ENCODE measurements around the gene WDR76.
A peak's percentile ranks its signal among the peaks of the same experiment; 100 is the strongest.

The WDR76 gene

GRCh38 chr15:43876872-43877271 is 50.1 kb downstream of the WDR76 start:
- Histone ChIP-seq H3K4me2 (ENCODE audit: low read length, poor library complexity, severe bottlenecking) (no peak overlapping the region), H2BK5ac (ENCODE audit: low read depth, low read length, poor library complexity, severe bottlenecking) (no peak overlapping the region), H3K23ac (ENCODE audit: low read length in 2 of 2) (no peak overlapping the region), H3K36me3 (ENCODE audit: control insufficient read depth in 1 of 2, insufficient read depth in 2 of 2, low read depth in 1 of 2, low read length in 2 of 2) (peaks cover 19 to 38% of the 10 kb centered on the region in 2 experiments), H2BK12ac (ENCODE audit: low read length in 2 of 2) (no peak overlapping the region), H4K91ac (ENCODE audit: low read length) (no peak overlapping the region), H3K79me1 (replicated peaks; ENCODE audit: low read length, poor library complexity, severe bottlenecking) (peaks cover 8% of the 10 kb centered on the region), H3K27me3 (ENCODE audit: control insufficient read depth in 1 of 2, insufficient read depth in 1 of 2, low read length in 2 of 2) (no peaks in the 10 kb centered on the region), H3K4me1 (ENCODE audit: control insufficient read depth, insufficient read depth, low read depth, low read length) (peaks cover 2% of the 10 kb centered on the region), H3K27ac (ENCODE audit: low read length, poor library complexity, severe bottlenecking) (no peak overlapping the region), H3K14ac (ENCODE audit: low read length in 2 of 2) (no peak overlapping the region), H3K4ac (ENCODE audit: low read depth in 1 of 2, low read length in 2 of 2) (no peak overlapping the region), H2AK5ac (ENCODE audit: low read length, severe bottlenecking) (no peak overlapping the region), H3K4me3 (ENCODE audit: insufficient read depth in 1 of 2, low read depth in 1 of 2, low read length in 2 of 2) (no peak overlapping the region), H2BK120ac (ENCODE audit: low read depth, low read length) (no peak overlapping the region), H4K8ac (ENCODE audit: low read length) (no peak overlapping the region), H2BK15ac (ENCODE audit: low read depth, poor library complexity, severe bottlenecking) (no peak overlapping the region), H2AFZ (ENCODE audit: low read depth, low read length) (no peak overlapping the region), H3K18ac (ENCODE audit: low read depth in 1 of 2, low read length in 2 of 2) (no peak overlapping the region), H3K9ac (ENCODE audit: low read length) (no peak overlapping the region), H3K9me3 (ENCODE audit: control insufficient read depth, low read length) (no peaks in the 10 kb centered on the region)
- no peak for DNase-seq
- 100% methylated on average over 2 of the region's 3 CpGs for WGBS

GRCh38 chr15:43877371-43877770 is 50.6 kb downstream of the WDR76 start:
- no peak overlapping the region for H3K18ac ChIP-seq (ENCODE audit: low read depth in 1 of 2, low read length in 2 of 2)
- peaks cover 16 to 39% of the 10 kb centered on the region in 2 experiments for H3K36me3 ChIP-seq (ENCODE audit: control insufficient read depth in 1 of 2, insufficient read depth in 2 of 2, low read depth in 1 of 2, low read length in 2 of 2)
- no peak overlapping the region for H2BK15ac ChIP-seq (ENCODE audit: low read depth, poor library complexity, severe bottlenecking)
- H3K4me2 ChIP-seq (ENCODE audit: low read length, poor library complexity, severe bottlenecking), result no peak overlapping the region
- H4K91ac ChIP-seq (ENCODE audit: low read length), result no peak overlapping the region
- peaks cover 9% of the 10 kb centered on the region for H3K79me1 ChIP-seq (replicated peaks; ENCODE audit: low read length, poor library complexity, severe bottlenecking)
- H2BK5ac ChIP-seq (ENCODE audit: low read depth, low read length, poor library complexity, severe bottlenecking), result no peak overlapping the region
- H3K27ac ChIP-seq (ENCODE audit: low read length, poor library complexity, severe bottlenecking), result no peak overlapping the region
- peak overlapping the region; percentile 64 for H4K8ac ChIP-seq (ENCODE audit: low read length)
- H2BK120ac ChIP-seq (ENCODE audit: low read depth, low read length), result no peak overlapping the region
- WGBS, result 98% methylated on average over 3 of the region's 4 CpGs
- H3K9ac ChIP-seq (ENCODE audit: low read length), result no peak overlapping the region
- H3K4me1 ChIP-seq (ENCODE audit: control insufficient read depth, insufficient read depth, low read depth, low read length), result peaks cover 2% of the 10 kb centered on the region
- H3K4me3 ChIP-seq (ENCODE audit: insufficient read depth in 1 of 2, low read depth in 1 of 2, low read length in 2 of 2), result no peak overlapping the region
- H2AFZ ChIP-seq (ENCODE audit: low read depth, low read length), result no peak overlapping the region
- H2BK12ac ChIP-seq (ENCODE audit: low read length in 2 of 2), result no peak overlapping the region
- no peak overlapping the region for H2AK5ac ChIP-seq (ENCODE audit: low read length, severe bottlenecking)
- no peak overlapping the region for H3K23ac ChIP-seq (ENCODE audit: low read length in 2 of 2)
- no peak overlapping the region for H3K4ac ChIP-seq (ENCODE audit: low read depth in 1 of 2, low read length in 2 of 2)
- H3K9me3 ChIP-seq (ENCODE audit: control insufficient read depth, low read length), result no peaks in the 10 kb centered on the region
- DNase-seq, result no peak
- H3K14ac ChIP-seq (ENCODE audit: low read length in 2 of 2), result no peak overlapping the region
- no peaks in the 10 kb centered on the region for H3K27me3 ChIP-seq (ENCODE audit: control insufficient read depth in 1 of 2, insufficient read depth in 1 of 2, low read length in 2 of 2)

- Histone ChIP-seq H2BK120ac (ENCODE audit: low read depth, low read length) (no peak overlapping the region), H3K23ac (ENCODE audit: low read length in 2 of 2) (no peak overlapping the region), H2AFZ (ENCODE audit: low read depth, low read length) (no peak overlapping the region), H2BK5ac (ENCODE audit: low read depth, low read length, poor library complexity, severe bottlenecking) (no peak overlapping the region), H4K91ac (ENCODE audit: low read length) (no peak overlapping the region), H3K18ac (ENCODE audit: low read depth in 1 of 2, low read length in 2 of 2) (no peak overlapping the region), H3K4me3 (ENCODE audit: insufficient read depth in 1 of 2, low read depth in 1 of 2, low read length in 2 of 2) (no peak overlapping the region), H3K4me2 (ENCODE audit: low read length, poor library complexity, severe bottlenecking) (no peak overlapping the region), H3K9ac (ENCODE audit: low read length) (no peak overlapping the region), H3K14ac (ENCODE audit: low read length in 2 of 2) (no peak overlapping the region), H4K8ac (ENCODE audit: low read length) (no peak overlapping the region), H2BK15ac (ENCODE audit: low read depth, poor library complexity, severe bottlenecking) (no peak overlapping the region), H2AK5ac (ENCODE audit: low read length, severe bottlenecking) (no peak overlapping the region), H3K4me1 (ENCODE audit: control insufficient read depth, insufficient read depth, low read depth, low read length) (peaks cover 2% of the 10 kb centered on the region), H2BK12ac (ENCODE audit: low read length in 2 of 2) (no peak overlapping the region), H3K27ac (ENCODE audit: low read length, poor library complexity, severe bottlenecking) (no peak overlapping the region), H3K27me3 (ENCODE audit: control insufficient read depth in 1 of 2, insufficient read depth in 1 of 2, low read length in 2 of 2) (no peaks in the 10 kb centered on the region), H3K9me3 (ENCODE audit: control insufficient read depth, low read length) (no peaks in the 10 kb centered on the region), H3K4ac (ENCODE audit: low read depth in 1 of 2, low read length in 2 of 2) (no peak overlapping the region), H3K79me1 (replicated peaks; ENCODE audit: low read length, poor library complexity, severe bottlenecking) (peaks cover 9% of the 10 kb centered on the region), H3K36me3 (ENCODE audit: control insufficient read depth in 1 of 2, insufficient read depth in 2 of 2, low read depth in 1 of 2, low read length in 2 of 2) (peaks cover 18 to 45% of the 10 kb centered on the region in 2 experiments)
- no peak for DNase-seq
- WGBS, result 100% methylated on average over 2 of the region's 2 CpGs
Observed at GRCh38 chr15:43878446-43878845, 51.6 kb downstream of the WDR76 start.

GRCh38 chr15:43879386-43880355 is 52.9 kb downstream of the WDR76 start:
- peaks cover 2% of the 10 kb centered on the region for H3K4me1 ChIP-seq (ENCODE audit: control insufficient read depth, insufficient read depth, low read depth, low read length)
- peaks cover 17 to 41% of the 10 kb centered on the region in 2 experiments for H3K36me3 ChIP-seq (ENCODE audit: control insufficient read depth in 1 of 2, insufficient read depth in 2 of 2, low read depth in 1 of 2, low read length in 2 of 2)
- no peaks in the 10 kb centered on the region for H3K9me3 ChIP-seq (ENCODE audit: control insufficient read depth, low read length)
- H3K14ac ChIP-seq (ENCODE audit: low read length in 2 of 2), result no peak overlapping the region
- peak overlapping the region; percentile 73 for H2AFZ ChIP-seq (ENCODE audit: low read depth, low read length)
- H2AK5ac ChIP-seq (ENCODE audit: low read length, severe bottlenecking), result no peak overlapping the region
- no peak overlapping the region for H2BK5ac ChIP-seq (ENCODE audit: low read depth, low read length, poor library complexity, severe bottlenecking)
- no peak overlapping the region for H3K9ac ChIP-seq (ENCODE audit: low read length)
- H3K18ac ChIP-seq (ENCODE audit: low read depth in 1 of 2, low read length in 2 of 2), result no peak overlapping the region
- H4K8ac ChIP-seq (ENCODE audit: low read length), result no peak overlapping the region
- no peak overlapping the region for H3K23ac ChIP-seq (ENCODE audit: low read length in 2 of 2)
- no peak overlapping the region for H2BK120ac ChIP-seq (ENCODE audit: low read depth, low read length)
- no peak overlapping the region for H3K27ac ChIP-seq (ENCODE audit: low read length, poor library complexity, severe bottlenecking)
- H3K27me3 ChIP-seq (ENCODE audit: control insufficient read depth in 1 of 2, insufficient read depth in 1 of 2, low read length in 2 of 2), result no peaks in the 10 kb centered on the region
- no peak overlapping the region for H3K4me3 ChIP-seq (ENCODE audit: insufficient read depth in 1 of 2, low read depth in 1 of 2, low read length in 2 of 2)
- DNase-seq, result no peak
- H3K4me2 ChIP-seq (ENCODE audit: low read length, poor library complexity, severe bottlenecking), result no peak overlapping the region
- H4K91ac ChIP-seq (ENCODE audit: low read length), result peak overlapping the region; percentile 62
- whole genome bisulfite sequencing, result 80% methylated on average over 15 of the region's 15 CpGs
- H2BK12ac ChIP-seq (ENCODE audit: low read length in 2 of 2), result no peak overlapping the region
- peaks cover 7% of the 10 kb centered on the region for H3K79me1 ChIP-seq (replicated peaks; ENCODE audit: low read length, poor library complexity, severe bottlenecking)
- no peak overlapping the region for H3K4ac ChIP-seq (ENCODE audit: low read depth in 1 of 2, low read length in 2 of 2)
- H2BK15ac ChIP-seq (ENCODE audit: low read depth, poor library complexity, severe bottlenecking), result peak overlapping the region; percentile 36
